ENCODE results near the gene SECTM1. TPM values are rescaled to one million over a fixed set of nuclear protein-coding genes. Genes with fewer than 3 reads are reported as not detected.
"Not testable (repeated sequence)": the region's sequence is repeated elsewhere in the genome, so short reads cannot be mapped to it uniquely, and the experiment has no call there.

SECTM1 gene
- 22.2 TPM for total RNA-seq

- DNase-seq (ENCODE audit: low spot score) (peak; percentile 86), ATAC-seq (peak; percentile 78)
- intact Hi-C loops (cut with DNase I) = no loop called here
These were observed at the start of gene SECTM1 for GRCh38 chr17:82333279-82334171. Gene SECTM1 (minus strand): TSS chr17:82333766. CDS start chr17:82327240, 6,526 bp downstream.

- no peak for DNase-seq (ENCODE audit: low spot score)
- ATAC-seq = no peak
These were observed 49.3 kb upstream of the SECTM1 start for GRCh38 chr17:82382933-82383255.

GRCh38 chr17:82382220-82382932, 48.8 kb upstream of the SECTM1 start:
- DNase-seq (ENCODE audit: low spot score); intact Hi-C loops (cut with DNase I); ATAC-seq: not testable (repeated sequence)

More at GRCh38 chr17:82382933-82383255, 49.3 kb upstream of the SECTM1 start:
- intact Hi-C loops (cut with DNase I) = no loop called here

DNA sequence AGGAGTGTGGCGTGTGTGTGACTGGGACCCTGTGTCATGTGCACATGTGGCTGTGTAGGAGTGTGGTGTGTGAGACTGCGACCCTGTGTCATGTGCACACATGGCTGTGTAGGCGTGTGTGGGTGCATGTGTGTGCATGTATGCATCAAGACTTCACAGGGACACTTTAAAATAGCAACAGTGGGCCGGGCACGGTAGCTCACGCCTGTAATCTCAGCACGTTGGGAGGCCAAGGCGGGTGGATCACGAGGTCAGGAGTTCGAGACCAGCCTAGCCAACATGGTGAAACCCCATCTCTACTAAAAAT, 48.1 kb upstream of the SECTM1 start:
- intact Hi-C loops (cut with DNase I); ATAC-seq; DNase-seq (ENCODE audit: low spot score): not testable (repeated sequence)

- ATAC-seq (no peak), DNase-seq (ENCODE audit: low spot score) (no peak)
- intact Hi-C loops (cut with DNase I) = no loop called here
These were observed 47.5 kb upstream of the SECTM1 start for GRCh38 chr17:82380860-82381702.

DNA sequence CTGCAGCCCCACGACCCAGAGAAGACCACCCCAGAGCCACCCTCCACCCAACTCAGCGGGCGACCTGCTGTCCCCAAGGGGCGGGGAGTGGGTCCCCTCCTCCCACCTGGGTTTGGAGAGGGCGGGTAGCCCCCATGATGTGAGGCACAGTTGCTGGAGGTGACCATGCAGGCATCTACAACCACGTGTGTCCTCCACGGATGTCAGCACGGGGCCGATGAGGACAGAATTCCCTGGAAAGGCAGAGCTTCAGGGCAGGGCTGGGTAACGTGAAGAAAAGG, 45.1 kb upstream of the SECTM1 start:
- intact Hi-C loops (cut with DNase I) = no loop called here
- ATAC-seq = no peak
- no peak for DNase-seq (ENCODE audit: low spot score)

- ATAC-seq = no peak
- DNase-seq (ENCODE audit: low spot score) = no peak
- intact Hi-C loops (cut with DNase I) = no loop called here
These were observed 44.6 kb upstream of the SECTM1 start for GRCh38 chr17:82377924-82378740.

- DNase-seq (ENCODE audit: low spot score); ATAC-seq; intact Hi-C loops (cut with DNase I): not testable (repeated sequence)
These were observed 43.7 kb upstream of the SECTM1 start for GRCh38 chr17:82377294-82377693.

- ATAC-seq (peak; percentile 36), DNase-seq (ENCODE audit: low spot score) (no peak)
- intact Hi-C loops (cut with DNase I) = no loop called here
These were observed 42.6 kb upstream of the SECTM1 start for GRCh38 chr17:82376042-82376730.

- no peak for ATAC-seq
- intact Hi-C loops (cut with DNase I) = no loop called here
- DNase-seq (ENCODE audit: low spot score) = no peak
These were observed 41.9 kb upstream of the SECTM1 start for GRCh38 chr17:82375359-82376041.

DNA sequence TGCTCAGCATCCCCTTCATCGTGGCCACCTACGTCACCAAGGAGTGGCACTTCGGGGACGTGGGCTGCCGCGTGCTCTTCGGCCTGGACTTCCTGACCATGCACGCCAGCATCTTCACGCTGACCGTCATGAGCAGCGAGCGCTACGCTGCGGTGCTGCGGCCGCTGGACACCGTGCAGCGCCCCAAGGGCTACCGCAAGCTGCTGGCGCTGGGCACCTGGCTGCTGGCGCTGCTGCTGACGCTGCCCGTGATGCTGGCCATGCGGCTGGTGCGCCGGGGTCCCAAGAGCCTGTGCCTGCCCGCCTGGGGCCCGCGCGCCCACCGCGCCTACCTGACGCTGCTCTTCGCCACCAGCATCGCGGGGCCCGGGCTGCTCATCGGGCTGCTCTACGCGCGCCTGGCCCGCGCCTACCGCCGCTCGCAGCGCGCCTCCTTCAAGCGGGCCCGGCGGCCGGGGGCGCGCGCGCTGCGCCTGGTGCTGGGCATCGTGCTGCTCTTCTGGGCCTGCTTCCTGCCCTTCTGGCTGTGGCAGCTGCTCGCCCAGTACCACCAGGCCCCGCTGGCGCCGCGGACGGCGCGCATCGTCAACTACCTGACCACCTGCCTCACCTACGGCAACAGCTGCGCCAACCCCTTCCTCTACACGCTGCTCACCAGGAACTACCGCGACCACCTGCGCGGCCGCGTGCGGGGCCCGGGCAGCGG, 41.2 kb upstream of the SECTM1 start:
- ATAC-seq (no peak), DNase-seq (ENCODE audit: low spot score) (no peak)
- intact Hi-C loops (cut with DNase I) = no loop called here

- DNase-seq (ENCODE audit: low spot score) (no peak), ATAC-seq (no peak)
- intact Hi-C loops (cut with DNase I) = no loop called here
These were observed 40.4 kb upstream of the SECTM1 start for GRCh38 chr17:82373731-82374625.

DNA sequence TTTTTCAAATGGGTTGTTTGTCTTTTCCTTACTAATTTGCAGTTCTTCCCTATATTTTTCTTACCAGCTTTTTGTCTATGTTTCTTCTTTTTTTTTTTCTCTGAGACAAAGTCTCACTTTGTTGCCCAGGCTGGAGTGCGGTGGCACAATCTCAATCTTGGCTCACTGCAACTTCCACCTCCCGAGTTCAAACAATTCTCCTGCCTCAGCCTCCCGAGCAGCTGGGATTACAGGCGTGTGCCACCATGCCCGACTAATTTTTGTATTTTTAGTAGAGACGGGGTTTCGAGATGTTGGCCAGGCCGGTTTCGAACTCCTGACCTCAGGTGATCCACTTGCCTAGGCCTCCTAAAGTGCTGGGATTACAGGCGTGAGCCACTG, 39.5 kb upstream of the SECTM1 start:
- intact Hi-C loops (cut with DNase I); DNase-seq (ENCODE audit: low spot score); ATAC-seq: not testable (repeated sequence)

DNA sequence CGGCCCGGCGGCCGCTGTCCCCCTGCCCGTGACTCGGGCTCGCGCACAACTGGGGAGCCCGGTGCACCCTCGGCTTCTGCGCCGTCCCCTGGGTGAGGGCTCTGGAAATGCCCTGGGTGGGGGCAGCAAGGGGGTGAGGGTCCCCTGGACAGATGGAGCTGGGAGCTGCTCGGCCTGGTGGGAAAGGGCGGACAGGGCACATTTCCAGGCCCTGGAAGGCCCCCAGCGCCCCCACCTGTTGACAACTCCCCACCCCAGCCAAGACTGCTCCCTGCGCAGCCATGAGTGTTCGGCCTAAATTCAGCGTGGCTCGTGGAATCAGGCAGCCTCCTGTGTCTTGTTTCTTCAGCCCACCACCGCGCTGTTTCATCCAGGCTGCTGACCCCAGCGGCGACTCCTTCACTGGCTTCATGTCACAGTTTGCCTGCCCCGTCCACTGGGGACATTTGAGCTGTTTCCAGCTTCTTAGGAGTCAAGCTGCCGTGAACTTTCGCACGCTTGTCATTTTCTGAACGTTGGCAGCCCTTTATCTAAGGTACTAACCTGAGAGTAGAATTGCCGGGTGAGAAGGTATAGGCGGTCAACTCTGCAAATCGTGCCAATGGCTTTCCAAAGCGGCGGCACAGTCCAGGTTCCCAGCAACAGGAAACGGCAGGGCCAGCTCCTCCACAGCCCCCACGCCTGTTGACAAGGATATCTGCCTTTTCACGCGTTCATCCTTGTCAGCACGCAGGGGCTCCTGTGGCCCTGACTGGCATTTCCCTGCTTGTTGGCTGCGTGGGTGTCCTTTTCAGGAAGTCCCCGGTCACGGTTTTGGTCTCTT, 38.9 kb upstream of the SECTM1 start:
- DNase-seq (ENCODE audit: low spot score) = no peak
- intact Hi-C loops (cut with DNase I) = no loop called here
- ATAC-seq = no peak

All from sciatic nerve (tissue), 2 donors.